Measurements from ENCODE around the gene RGS17.
"Not testable (repeated sequence)": the region's sequence is repeated elsewhere in the genome, so short reads cannot be mapped to it uniquely, and the experiment has no call there.

The RGS17 gene

DNA sequence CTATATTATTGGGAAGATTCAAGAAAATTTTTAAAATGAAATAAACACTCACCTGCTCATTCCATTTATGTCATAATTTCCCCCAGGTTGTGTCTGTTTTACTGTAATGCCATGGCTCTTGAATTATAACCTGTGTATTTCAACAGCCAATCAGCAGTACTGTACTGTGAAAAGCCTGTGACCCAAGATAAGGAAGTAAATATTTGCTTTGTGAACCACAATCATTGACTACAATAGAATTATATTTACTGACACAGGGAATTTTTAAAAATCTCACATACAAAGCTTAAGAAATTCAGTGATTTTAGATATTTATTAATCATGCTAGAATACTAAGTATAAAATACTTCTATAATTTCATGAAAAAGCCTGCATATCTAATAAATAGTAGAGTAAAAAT lies 6.0 kb downstream of the RGS17 start:
- DNase-seq (ENCODE audit: low read depth): no peak

DNA sequence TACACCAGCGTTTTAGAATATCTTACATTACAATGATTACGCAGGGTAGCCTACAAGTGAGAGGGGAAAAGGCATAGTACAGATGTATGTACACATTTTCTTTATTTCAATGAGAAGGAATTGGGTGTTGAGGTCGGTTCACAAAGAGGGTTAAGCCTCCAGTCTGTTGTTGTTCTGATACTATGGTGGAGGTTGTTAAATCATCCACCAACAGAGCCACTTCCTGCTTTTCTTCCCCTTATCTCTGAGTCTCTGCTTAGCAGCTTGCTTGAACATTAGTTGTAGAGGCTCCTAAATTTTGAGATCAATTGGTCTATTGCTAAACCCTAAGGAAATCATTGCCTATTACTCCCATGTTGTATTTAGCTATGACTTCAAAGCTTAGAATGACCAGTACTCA lies 7.3 kb downstream of the RGS17 start:
- DNase-seq (ENCODE audit: low read depth): no peak

DNA sequence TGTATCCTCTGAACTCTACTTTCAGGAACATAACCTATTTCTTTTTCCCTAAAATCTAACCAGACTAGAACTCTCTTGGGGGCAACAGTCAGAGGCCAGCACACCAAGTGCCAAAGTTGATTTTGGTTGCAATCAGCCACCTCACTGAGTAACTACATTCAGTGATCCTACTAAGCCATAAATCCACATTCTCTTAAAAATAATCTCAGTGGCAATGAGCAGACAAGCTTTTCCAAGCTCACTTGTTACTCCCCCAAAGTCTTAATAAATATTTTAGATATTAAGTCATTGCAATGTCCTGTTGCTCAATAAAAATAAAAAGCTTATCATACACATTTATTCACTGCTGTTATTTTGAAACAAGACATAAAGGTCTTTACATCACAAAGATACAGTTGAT lies 9.8 kb downstream of the RGS17 start:
- DNase-seq (ENCODE audit: low read depth): no peak

DNA sequence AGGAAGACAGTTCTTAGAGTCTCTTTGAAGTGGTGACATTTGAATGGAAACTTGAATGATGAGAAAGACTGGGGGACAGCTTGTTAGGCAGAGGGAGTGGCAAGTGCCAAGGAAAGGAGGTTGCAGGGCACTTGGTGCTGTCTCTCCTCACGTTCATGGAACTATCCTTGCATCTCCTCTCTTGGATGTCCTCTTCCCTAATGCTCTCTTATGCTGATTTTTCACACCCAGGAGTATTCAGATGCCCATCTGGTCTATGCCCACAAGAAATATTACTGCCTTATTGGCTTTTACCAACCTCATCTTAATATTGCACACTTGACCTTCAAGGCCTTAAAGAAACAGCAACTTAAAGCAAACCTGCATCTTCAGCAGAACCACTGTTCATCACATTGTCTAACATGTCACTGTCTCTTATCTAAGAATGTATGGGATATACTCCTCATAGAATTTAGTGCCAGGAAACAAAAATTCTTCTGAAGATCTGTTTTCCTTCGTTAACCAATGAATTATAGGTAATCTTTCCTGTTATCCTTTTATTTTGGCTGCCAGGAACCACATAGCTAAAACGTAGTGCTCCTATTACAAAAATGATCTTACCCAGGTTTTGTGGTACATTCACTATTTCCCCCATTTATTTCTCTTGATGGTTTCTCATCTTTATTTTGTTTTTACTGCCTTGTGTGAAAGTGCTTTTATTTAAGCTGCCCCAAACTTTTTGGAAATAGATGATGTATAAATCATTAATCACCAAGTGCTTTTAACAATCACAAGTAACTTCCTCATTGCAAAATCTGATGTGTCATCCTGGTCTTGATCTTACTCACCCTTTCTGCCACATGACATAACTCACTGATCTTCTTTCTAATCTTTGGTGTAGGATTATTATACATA lies 12.8 kb downstream of the RGS17 start:
- no peak for DNase-seq (ENCODE audit: low read depth)

DNA sequence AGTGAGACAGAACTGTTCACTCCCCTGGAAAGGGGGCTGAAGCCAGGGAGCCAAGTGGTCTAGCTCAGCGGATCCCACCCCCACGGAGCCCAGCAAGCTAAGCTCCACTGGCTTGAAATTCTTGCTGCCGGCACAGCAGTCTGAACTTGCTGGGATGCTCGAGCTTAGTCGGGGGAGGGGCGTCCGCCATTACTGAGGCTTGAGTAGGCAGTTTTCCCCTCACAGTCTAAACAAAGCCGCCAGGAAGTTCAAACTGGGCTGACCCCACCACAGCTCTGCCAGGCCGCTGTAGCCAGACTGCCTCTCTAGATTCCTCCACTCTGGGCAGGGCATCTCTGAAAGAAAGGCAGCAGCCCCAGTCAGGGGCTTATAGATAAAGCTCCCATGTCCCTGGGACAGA lies 20.0 kb downstream of the RGS17 start:
- DNase-seq (ENCODE audit: low read depth): not testable (repeated sequence)

DNA sequence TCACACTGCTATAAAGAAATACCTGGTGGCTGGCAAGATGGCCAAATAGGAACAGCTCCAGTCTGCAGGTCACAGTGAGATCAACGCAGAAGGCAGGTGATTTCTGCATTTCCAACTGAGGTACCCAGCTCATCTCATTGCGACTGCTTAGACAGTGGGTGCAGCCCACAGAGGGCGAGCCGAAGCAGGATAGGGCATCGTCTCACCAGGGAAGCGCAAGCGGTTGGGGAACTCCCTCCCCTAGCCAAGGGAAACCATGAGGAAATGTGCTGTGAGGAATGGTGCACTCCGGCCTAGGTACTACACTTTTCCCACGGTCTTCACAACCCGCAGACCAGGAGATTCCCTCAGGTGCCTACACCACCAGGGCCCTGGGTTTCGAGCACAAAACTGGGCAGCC lies 20.5 kb downstream of the RGS17 start:
- DNase-seq (ENCODE audit: low read depth): not testable (repeated sequence)

DNA sequence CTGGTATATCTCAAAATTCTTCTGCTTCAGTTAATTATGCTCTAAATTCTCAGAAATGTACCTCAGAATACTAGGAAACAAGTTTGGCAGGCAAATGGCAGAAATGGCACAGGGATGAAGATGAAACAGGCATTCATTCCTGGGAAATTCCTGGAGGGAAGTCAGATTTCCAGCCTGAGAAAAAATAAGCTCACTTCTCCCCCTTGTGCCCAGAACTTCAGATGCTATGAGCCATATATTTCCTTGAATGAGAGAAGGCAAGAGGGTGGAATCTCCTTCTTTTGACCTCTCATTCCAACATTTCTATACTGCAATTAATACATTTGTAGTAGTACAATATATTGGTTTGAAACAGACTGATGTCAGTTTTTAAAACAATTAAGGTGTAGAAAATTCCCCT lies 22.8 kb downstream of the RGS17 start:
- no peak for DNase-seq (ENCODE audit: low read depth)

DNA sequence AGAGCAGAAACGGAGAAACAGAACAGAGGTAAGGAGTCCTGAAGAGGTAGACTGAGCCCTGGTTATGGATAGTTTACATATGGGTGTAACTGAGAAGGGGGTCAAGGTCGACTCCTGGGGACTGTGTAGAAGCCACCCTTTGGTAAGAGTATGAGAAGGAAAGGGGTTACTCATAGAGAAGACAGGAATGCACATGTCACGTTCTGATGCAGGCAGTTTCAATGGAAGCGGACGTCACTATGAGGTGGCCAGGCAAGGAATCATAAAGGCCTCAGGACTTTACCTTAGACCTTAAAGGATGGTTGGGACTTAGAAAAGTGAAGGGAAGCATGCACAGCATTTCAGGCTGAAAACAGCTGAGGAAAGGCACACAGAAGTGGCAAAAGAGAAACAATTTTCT lies 25.1 kb downstream of the RGS17 start:
- DNase-seq (ENCODE audit: low read depth): no peak

DNA sequence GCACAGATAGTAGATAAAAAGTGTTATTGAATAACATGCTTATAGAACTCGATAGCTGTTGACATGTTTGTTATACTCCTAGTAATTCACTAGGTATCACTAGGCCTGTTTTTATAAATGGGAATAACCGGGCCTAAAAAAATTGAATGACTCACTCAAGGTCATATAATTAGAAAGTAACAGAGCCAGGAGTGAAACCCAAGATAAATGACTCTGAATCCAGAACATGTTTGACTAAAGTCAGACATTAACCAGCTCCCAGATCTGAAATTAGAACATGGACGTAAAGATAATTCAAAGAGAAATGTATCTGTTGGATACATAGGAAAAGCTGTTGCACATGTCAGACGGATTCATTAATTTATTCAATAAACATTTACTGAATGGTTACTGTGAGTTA lies 26.9 kb downstream of the RGS17 start:
- DNase-seq (ENCODE audit: low read depth): no peak

DNA sequence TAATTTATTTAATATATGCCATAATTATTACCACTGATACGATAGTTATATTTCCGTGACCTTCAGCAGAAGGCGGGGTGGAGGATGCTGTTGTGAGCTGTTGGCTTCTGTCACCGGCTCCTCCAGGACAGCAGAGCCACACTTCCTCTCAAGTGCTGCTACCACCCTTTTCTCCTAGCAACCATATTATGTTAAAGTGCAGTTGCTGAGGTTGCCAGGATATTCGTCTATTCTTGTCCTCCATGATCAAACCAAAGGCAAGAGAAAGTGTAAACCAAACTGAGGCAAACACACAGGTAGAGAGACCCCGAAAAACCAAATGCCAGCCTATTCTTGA lies 27.8 kb downstream of the RGS17 start:
- DNase-seq (ENCODE audit: low read depth): no peak

DNA sequence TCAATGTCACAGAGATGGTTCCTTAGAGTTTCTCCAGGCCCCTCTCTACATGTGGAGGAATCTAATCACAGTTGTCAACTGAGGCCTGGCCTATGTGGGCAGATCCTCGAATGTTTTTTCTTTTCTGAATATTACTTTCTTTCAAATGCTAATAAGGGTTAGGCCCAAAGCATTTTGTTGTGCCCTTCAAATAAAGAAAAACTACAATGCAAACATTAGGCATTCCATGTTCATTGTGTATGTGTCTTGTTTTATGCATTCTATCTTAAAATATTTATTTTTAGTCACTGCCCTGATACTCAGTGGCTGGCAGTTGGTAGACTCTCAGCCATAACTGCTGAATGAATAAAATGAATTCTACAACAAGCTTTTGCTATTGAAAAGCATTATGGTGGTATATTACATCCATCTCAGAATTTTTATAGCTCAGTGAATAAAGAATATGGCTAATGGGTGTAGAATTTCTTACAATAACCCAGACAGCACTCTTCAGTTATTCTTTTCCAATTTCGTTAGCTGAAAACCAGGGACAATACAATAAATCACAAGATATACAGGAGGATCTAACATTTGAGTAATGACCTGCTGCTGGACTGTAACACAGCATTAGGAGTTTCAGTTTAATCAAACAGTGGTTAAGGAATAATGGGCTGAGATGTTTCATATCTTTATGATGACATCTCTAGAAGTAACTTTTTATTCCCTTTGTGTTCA lies 28.3 kb downstream of the RGS17 start:
- no peak for DNase-seq (ENCODE audit: low read depth)

DNA sequence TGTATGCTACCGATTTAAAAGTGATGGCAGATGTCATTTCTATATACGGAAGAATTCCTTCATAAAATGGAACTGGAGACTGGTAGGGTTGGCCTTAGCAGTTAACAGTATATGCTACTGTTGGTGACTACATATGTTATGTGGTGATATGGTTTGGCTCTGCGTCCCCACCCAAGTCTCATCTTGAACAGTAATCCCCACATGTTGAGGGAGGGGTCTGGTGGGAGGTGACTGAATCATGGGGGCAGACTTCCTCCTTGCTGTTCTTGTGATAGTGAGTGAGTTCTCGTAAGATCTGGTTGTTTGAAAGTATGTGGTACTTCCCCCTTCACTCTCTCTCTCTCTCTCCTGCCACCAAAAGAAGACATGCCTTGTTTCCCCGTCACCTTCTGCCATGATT lies 29.6 kb downstream of the RGS17 start:
- no peak for DNase-seq (ENCODE audit: low read depth)

DNA sequence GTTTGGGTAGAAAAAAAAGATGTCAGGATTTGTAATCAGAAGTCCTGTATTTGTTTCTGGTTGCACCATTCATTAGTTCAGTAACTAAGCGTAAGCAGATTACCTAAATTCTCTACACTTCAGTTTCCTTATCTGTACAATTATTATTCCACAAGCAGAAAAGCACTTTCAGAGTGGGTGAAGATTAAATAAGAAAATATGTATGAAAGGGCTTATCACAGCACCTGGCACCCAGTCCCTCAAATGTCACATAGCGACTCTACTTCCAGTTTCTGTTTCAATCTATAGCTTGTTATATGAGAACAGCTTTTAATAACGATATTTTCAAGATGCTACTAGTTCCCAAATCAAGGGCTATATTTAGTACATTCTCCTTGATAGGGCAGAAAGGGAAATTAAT lies 31.4 kb downstream of the RGS17 start:
- DNase-seq (ENCODE audit: low read depth): no peak

DNA sequence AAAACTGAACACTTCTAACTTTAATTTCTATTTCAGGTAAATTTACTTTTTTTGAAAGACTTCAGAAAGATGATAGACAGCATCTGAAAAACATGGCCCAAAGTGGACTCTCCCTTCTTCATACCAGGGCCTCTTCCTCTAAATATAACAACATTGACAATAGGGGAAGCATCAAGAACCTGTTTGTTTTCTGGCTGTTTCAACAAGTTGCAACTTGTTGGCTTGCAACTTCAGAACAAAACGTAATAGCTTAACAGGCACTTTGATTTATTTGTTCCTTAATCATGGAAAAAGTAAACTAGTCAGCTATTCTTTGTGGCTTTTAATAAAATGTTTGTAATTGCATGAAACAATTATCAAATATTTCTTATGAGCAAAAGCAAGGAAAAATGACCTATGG lies 34.3 kb downstream of the RGS17 start:
- no peak for DNase-seq (ENCODE audit: low read depth)

DNA sequence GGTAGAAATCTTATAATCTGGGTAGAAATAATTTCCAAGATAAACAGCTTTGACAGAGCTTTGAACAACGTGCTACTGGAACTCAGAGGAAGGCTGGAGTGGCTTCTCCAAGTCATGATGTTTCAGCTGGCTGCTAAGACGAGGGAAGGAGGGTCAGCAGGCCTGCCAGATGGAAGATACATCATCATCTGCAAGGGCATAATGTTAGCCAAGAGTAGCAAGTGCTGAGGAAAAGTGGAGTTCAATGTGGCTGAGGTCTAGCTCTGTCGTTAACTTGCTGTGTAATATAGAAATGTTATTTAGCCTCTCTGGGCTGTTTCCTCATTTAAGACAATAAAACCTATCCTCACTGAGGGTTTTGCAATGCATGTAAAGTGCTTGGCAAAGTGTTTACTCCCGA lies 35.1 kb downstream of the RGS17 start:
- DNase-seq (ENCODE audit: low read depth): no peak

DNA sequence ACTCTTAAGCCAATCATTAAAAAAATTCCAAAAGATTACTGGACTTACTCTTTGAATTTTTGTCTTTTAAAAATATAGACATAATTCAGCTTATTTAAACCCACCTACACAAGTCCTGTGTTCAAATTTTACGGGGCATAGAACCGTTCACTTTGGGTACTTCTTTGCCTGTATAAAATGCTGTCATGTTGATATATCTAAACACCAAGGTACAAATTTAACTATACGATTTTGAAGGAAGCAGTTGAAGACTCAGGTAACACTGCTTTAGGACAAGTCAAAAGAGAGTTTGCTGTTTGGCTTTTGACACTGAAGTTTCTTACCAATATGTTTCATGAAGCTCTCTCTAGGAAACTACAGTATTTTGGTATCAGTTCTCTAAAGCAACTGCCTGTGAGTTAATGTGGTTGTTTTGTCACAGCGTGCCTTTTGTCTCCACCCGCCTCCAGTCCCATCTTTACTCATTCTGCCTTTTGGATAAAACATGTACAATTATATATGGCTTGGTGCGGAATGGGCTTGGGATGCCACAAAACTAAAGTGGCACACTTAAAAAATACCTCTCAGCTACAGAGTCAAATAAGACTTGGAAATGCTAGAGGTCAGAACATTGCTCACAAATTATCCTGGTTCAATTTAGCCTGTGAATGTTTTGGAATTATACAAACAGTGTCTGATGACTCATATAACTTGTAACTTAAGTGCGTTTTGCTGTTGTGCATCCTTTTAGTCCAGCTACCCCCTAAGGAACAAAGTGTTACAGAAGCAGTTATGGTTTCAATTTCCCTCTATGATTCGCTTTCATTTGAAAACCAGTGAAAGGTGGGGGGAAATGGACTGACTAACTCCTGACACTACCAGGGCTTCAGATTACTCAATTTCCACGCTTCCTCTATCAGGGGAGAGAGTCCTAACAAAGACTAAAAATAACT lies 38.7 kb downstream of the RGS17 start:
- no peak for DNase-seq (ENCODE audit: low read depth)

DNA sequence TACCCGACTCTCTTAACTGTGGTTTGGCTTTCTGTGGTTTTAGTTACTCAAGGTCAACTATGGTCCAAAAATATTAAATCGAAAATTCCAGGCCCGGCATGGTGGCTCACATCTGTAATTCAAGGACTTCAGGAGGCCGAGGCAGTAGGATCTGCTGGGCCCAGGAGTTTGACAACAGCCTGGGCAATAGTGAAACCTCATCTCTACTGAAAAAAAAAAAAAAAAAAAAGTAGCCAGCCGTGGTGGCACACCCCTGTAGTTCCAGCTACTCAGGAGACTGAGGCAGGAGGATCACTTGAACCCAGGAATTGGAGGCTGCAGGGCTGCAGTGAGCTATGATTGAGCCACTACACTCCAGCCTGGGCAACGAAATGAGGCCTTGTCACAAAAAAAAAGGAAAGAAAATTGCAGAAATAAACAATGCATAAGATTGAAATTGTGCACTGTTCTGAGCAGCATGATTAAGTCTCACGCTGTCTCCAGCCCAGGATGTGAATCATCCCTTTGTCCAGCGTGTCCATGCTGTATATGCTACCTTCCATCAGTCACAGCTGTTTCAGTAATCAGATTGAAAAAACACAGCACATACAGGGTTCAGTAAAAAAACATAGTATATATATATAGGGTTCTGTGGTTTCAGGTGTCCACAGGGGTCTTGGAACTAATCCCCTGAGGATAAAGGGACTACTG lies 40.7 kb downstream of the RGS17 start:
- no peak for DNase-seq (ENCODE audit: low read depth)

DNA sequence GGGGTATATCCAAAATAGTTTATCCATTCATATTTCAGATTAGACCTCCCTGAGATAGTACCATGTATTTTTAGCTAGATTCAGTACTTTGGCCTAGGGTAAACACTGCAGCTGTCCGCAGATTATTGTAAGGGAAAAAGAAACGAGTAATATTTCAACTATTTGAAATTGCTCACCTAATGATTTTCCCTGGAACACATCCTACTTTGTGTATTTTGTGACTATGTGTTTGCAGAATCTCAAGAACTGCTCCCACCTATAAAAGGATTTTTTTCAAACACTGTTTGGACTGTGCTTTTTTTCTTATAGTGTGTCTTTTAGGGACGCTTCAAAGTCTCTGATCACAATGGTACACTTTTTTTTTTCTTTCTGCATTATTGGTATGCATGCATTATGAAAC lies 42.3 kb downstream of the RGS17 start:
- DNase-seq (ENCODE audit: low read depth): no peak

DNA sequence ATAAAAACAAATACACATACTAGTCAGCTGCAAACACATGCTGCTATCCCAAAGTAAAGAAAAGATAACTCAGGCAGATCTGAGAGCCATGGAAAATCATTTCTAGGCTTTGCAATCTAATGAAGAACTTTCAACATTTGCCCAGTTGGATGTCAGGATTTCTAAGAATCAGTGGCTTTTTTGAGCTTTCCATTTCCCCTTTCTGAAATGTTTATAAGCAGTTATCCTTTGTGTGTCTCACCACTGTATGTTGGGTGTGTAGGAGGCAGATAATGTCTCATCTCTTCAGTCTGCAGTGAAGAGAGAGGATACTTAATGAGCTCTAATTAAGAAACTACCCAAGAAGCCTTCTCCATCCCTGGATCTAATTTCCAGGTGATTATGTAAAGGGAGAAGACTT lies 43.6 kb downstream of the RGS17 start:
- no peak for DNase-seq (ENCODE audit: low read depth)

DNA sequence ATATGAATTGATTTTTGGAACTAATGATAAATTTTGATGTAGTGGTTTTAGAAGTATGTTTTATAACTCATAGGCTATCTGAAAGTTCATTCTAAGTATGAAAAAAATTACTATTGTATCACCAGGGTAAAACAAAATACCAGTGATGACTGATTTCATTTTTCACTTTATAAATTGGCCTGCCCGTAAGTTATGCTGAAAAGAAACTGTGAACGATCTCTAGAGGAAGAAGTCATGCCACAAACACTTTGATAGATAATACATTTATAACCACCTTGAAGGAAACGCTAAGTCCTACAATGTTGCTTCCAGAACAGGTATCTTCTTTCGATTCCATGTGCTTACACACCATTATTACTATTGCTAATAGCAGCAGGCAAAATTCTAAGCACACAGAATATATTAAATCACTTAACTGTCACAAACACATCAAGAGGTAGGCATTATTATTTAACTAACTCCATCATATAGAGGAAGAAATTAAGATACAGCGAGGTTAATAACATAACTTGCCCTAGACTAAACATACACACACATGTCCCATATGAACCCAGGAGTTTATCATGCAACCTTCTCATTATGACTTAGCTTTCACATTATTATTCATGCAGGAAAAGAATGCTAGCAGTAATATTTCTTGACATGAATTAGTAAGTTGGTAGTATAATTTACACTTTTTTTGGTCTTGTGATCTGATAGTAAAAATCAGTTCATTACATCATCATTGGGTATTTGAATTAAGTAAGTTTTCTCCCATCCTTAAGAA lies 44.7 kb downstream of the RGS17 start:
- no peak for DNase-seq (ENCODE audit: low read depth)

DNA sequence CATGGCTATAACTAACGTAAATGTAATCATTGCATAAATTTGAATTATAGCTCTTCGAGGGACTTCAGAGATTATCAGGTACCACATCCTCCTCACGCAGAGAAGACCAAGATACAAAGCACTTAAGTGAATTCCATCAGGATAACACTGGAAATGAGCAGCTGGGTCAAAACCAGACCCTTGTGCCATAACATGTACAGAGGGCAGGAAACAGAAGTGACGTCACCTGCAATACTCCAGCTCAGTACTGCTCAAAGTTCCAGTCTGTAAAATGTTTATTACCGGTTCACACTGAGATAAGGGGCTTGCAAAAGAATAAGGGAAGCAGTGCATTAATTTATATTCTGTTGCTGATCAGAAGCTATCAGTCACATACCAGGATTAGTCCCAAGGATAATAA lies 45.8 kb downstream of the RGS17 start:
- DNase-seq (ENCODE audit: low read depth): no peak
